C4-2B (cell line): ENCODE results near the gene AFP.

Experiments used
- CTCF ChIP-seq: fragments of 450-650 bp; conservative IDR thresholded peaks from 2 replicates; pipeline ENCODE4 v1.5.1; 2017; ENCODE audit warnings: mild to moderate bottlenecking
- ZFX ChIP-seq: fragments of 450-650 bp; IDR thresholded peaks from 2 replicates; pipeline ENCODE4 v1.6.1; 2017

- TF ChIP-seq CTCF (no peak), ZFX (no peak)
Observed at GRCh38 chr4:73422458-73422752, 13.6 kb upstream of the AFP start.
